Stimulated activated CD4-positive, alpha-beta T cell treated with anti-CD3 and anti-CD28 coated beads, Interleukin-15, amount 100 ng/mL, for 48 hours (primary cell): Measurements from ENCODE around the gene HDAC1.
"Not testable (repeated sequence)": the region's sequence is repeated elsewhere in the genome, so short reads cannot be mapped to it uniquely, and the experiment has no call there.

Experiments
- DNase-seq, 2 donors: peaks; one replicate each; pipeline ENCODE4 v3.0.0-alpha.2; 2020; ENCODE audit warnings: low read depth in 2 of 2

The HDAC1 gene

GRCh38 chr1:32274646-32275340 lies 17.1 kb upstream of the HDAC1 start:
- DNase-seq, result no peak

DNA sequence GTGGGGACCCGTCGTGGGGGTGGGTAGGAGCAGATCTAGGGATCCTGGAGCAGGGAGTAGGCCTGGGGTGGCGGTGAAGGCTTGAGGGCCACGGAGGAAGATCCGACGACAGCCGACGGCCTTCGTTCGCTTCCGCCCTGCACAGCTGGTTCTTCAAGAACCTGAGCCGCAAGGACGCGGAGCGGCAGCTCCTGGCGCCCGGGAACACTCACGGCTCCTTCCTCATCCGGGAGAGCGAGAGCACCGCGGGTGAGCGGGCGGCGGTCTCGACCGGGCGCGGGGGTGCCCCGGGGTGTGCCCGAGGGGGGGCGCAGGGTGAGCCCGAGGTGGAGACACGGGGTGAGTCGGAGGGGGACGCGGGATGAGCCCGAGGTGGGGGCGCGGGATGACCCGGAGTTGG lies 16.5 kb upstream of the HDAC1 start:
- DNase-seq, result no peak

GRCh38 chr1:32276032-32276782 lies 15.7 kb upstream of the HDAC1 start:
- DNase-seq, result no peak

DNA sequence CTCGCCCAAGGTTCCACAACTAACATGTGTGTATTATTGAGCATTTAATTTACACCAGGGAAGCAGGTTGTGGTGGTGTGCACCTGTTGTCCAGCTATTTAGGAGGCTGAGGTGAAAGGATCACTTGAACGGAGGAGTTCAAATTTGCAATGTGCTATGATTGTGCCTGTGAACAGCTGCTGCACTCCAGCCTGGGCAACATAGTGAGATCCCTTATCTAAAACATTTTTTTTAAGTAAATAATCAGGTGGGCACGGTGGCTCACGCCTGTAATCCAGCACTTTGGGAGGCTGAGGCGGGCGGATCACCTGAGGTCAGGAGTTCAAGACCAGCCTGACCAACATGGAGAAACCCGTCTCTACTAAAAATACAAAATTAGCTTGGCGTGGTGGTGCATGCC lies 7.1 kb upstream of the HDAC1 start:
- not testable (repeated sequence) for DNase-seq

DNA sequence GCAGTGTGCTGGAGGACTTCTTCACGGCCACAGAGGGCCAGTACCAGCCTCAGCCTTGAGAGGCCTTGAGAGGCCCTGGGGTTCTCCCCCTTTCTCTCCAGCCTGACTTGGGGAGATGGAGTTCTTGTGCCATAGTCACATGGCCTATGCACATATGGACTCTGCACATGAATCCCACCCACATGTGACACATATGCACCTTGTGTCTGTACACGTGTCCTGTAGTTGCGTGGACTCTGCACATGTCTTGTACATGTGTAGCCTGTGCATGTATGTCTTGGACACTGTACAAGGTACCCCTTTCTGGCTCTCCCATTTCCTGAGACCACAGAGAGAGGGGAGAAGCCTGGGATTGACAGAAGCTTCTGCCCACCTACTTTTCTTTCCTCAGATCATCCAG lies 6.2 kb upstream of the HDAC1 start:
- DNase-seq, result no peak

GRCh38 chr1:32286763-32287162 lies 5.1 kb upstream of the HDAC1 start:
- DNase-seq, result no peak

- no peak for DNase-seq
Observed at GRCh38 chr1:32289256-32289655, 2.6 kb upstream of the HDAC1 start.

DNA sequence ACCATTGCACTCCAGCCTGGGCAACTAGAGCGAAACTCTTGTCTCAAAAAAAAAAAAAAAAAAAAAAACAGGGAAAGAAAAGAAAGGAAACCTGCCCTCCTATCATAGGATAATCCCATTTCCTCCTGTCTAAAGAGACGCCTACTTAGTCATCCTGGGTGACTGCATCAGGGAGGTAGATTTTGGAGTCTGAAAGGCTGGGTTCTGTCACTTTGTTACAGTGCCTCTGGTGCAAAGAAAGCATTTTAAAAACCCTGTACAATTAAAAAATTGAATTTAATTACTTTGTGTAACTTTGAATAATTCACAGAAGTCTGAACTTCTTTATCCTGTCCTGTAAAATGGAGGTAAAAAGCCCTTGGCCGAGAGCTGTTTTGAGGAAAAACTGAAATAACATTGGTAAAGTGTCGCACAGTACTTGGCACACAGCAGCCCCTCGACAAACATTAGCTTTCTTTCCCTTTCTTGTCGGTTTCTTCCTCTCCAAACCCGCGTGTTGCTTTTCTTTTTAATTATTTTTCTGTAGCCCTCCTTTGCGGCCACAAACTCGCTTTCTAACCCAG lies 657 bp upstream of the HDAC1 start:
- no peak for DNase-seq

GRCh38 chr1:32298211-32298610 lies 6.3 kb downstream of the HDAC1 start:
- DNase-seq, result not testable (repeated sequence)

DNA sequence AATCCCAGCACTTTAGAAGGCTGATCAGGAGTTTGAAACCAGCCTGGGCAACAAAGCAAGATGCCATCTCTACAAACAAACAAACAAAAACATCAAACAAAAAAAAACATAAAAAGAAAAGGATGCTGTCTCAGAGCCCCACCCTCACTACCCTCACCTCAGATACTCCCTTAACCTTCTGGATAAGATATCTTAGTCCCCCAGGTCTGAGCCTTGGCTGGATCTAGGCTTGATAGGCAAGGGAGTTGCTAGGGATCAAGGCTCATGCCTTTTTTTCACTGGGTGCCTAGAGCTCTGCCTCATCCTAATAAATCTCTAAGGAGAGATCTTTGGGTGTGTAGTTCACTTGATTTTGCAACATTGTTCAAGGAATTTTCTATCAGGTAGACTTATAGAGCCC lies 7.4 kb downstream of the HDAC1 start:
- DNase-seq, result no peak

DNA sequence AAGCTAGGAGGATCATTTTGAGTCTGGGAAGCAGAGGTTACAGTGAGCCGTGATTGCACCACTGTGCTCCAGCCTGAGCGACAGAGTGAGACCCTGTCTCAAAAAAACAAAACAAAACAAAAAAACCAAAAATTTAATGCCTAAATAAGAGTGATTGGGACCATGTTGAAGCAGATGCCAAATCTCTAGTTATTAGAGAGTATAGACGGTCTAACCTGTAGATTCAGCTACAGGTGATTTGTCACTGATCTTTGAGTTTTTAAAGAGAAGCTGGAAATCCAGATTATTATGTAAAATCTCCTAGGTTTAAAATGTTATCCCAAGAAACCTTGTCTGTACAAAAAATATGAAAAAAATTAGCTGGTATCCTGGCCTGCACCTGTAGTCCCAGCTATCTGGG lies 11.5 kb downstream of the HDAC1 start:
- no peak for DNase-seq

DNA sequence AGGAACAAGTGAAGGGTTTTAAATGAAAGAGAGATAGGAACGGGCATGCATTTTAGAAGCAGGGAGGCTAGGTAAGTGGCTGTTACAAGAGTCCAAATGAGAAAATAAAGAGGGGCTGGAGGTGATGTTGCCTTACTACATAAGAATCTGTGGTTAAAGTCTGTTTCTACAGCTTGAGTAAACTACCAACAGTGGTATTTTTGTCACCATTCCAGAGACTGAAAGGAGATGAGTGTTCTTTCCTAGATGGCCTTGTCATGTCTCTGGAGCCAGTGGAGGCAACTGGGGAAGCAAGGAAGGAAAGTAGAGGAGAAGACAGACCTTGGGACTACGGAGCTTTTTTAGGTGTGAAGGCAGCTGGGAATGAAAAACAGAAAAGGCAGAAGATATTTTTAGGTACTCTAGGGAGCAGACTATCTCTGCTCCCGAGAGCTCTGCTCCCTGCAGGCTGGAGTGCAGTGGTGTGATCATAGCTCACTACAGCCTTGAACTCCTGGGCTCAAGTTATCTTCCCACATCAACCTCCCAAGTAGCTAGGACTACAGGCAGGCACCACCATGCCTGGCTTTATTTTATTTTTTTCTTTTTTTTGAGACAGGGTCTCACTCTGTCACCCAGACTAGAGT lies 12.2 kb downstream of the HDAC1 start:
- no peak for DNase-seq

DNA sequence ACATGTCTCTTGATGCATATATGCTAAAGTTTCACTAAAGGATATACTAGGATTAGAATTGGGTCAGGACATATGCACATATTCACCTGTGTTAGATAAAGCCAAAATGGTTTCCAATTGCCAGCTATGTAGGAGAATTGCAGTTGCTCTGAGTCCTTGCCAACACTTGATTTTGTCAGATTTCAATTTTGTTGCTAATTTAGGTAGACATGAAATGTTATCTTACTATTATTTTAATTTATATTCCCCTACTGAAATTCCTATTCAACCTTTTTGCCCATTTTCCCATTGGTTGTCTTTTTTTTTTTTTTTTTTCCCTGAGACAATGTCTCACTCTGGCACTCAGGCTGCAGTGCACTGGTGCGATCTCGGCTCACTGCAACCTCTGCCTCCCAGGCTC lies 13.4 kb downstream of the HDAC1 start:
- no peak for DNase-seq

DNA sequence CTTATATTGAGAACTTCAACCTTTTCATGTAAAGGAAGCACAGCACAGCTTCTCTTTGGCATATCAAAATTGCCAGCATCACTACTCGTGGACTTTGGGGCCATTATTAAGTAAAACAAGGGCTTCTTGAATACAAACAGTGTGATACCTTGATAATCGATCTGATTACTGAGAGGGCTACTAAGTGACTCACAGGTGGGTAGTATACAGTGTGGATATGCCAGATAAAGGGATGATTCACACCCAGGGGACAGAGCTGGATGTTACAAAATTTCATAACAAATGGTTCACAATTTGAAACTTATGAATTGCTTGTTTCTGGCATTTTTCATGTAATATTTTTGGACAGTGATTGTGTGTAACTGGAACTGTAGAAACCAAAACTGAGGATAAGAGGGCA lies 15.4 kb downstream of the HDAC1 start:
- no peak for DNase-seq

DNA sequence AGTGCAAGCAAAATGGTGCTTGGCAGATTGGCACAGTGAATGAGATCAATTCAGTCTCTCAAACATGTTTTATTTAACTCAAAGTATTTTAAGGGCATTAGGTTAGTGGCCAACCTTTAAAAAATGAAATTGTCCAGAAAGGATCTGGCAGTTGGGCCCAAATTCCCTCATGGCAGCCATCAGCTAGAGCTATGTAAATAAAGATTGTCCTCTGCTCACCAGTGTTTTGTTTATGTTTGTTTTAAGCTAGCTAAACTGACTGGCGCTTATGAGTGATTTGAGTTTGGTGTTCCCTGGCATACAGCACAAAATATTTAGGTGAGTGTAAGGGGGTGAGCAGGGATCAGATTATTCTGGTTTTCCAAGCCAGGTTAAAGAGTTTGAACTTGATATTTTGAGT lies 18.1 kb downstream of the HDAC1 start:
- DNase-seq, result no peak

DNA sequence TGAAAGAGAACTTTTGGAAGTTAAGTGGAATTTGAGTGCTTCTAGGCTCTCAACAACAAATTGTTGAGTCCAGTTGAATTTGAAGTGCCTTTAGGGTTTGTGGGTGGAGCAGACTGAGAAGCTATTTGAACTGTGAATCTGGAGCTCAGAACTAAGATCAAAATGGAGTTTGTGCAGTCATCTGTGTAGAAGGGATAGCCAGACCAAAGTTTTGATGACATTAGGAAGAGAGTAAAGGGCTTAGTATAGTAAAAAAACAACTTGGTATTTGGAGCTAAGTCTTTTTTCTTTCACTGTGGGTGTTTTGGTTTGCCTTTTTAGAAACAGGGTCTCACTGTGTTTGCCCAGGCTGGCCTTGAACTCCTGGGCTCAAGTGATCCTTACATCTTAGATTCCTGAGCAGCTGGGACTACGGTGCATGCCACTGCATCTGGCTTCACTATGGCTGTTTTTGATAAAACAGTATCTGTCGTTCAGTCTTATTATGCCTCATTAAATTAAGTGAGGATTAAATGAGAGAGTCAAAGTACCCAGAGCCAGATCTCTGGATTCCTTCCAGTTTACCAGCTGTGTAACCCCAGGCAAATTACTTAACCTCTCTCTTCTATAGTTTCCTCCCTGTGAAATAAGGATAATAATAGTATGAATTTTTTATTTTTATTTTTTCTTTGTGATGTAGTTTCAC lies 20.0 kb downstream of the HDAC1 start:
- no peak for DNase-seq

GRCh38 chr1:32316903-32317277 lies 25.0 kb downstream of the HDAC1 start:
- no peak for DNase-seq

- no peak for DNase-seq
Observed at GRCh38 chr1:32318127-32318869, 26.4 kb downstream of the HDAC1 start.

DNA sequence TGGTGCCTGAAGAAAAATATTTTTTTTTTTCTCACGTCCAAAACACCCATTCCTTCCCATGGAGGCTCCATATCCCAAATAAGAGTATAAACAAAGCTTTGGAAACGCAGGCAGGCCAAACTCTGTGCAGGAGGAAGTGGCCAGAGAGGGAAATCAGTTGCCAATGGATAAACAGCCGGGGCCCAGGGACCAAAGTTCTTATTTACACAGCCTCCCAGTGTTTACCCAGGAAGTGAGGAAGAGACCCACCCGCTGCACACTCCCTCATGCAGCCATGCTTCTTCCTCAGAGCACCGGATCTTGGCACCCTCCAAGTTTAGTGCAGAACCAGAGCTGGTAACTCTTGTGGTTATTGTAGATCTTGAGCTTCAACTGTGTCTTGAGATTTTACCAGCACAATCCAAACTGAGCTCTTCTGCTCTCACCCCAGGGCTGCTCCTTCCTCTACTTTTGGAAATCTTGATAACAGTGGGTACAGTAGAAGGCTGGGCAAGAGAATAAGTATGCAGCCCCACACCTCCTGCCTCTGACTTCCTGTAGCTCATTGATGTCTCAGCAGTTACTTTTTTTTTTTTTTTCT lies 29.9 kb downstream of the HDAC1 start:
- no peak for DNase-seq

- DNase-seq, result no peak
Observed at GRCh38 chr1:32327204-32327603, 35.3 kb downstream of the HDAC1 start.

GRCh38 chr1:32329931-32330466 lies 38.1 kb downstream of the HDAC1 start:
- no peak for DNase-seq
